HG03354 (cell line): ENCODE measurements around the gene LAD1.

Source experiments
- ATAC-seq: cut with Tn5 transposase; IDR thresholded peaks from one replicate; pipeline ENCODE4 v1.9.1; 2021; ENCODE audit warnings: mild to moderate bottlenecking; ENCODE audit not compliant: unreplicated experiment, poor library complexity, severe bottlenecking

LAD1 gene

DNA sequence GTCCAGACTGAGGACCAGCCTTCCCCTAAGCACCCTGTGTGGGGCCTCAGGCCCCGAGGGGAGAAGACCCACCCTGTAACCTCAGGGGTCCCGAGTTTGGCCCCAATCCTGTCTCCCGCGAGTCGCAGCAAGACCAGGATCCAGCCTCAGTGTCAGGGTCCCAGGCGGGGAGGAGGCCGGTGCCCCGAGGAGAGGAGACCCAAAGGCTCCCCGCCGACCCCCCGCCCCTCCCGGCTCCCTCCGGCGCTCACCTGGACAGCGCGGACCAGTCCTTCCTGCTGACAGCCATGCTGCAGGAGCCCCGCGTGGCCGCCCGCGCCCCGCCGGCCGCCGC, at the start of gene LAD1:
Gene LAD1, minus strand, starts transcription at position 307 of the 334 bp plus-strand sequence. Its CDS starts 18 bp downstream, at position 289.
- no peak for ATAC-seq

DNA sequence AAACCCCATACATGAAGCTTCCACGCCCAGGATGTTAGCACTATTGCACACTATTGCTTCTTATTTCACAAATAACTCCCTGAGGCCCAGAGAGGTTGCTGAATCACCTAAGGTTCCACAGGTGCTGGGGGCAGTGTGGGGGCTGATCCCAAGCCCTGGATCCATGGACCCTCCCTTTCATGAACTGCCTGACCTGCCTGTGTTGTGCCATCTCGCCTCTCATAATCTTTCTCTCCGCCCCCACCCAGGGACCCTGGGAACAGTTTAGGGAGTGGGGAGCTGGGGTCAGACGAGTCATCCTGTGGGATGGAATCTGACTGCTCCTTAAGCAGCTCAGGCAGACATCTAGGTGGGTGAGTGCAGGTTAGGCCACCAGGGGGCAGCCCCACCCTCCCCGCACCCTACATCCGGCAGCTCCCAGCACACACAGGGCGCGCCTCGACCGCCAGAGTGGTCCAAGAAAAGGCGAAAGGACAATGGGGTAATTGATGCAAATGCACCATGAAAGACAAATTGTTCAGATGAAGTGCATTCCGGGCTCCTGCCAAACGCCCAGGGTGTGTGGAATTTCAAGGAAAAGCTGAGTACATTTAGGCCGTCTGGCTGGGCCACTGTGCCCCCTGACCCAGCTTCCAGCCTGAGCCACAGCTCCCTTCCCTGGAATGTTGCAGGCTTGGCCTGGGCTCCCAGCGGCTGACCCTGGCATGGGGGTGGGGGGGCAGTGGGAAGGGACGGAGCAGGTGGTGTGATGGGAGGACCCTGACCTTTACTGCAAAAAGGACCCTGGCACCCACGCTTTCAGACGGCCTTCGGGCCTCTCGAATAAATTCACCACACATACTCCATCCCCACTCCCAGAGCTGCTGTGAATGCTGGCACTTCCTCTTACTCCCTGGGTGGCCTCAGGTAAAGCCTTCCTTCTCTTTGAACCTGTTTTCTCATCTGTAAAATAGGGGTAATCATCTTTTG, 49.1 kb upstream of the LAD1 start:
- ATAC-seq, result peak; percentile 91

- no peak for ATAC-seq
Measured at GRCh38 chr1:201445310-201445709, 46.2 kb upstream of the LAD1 start.

DNA sequence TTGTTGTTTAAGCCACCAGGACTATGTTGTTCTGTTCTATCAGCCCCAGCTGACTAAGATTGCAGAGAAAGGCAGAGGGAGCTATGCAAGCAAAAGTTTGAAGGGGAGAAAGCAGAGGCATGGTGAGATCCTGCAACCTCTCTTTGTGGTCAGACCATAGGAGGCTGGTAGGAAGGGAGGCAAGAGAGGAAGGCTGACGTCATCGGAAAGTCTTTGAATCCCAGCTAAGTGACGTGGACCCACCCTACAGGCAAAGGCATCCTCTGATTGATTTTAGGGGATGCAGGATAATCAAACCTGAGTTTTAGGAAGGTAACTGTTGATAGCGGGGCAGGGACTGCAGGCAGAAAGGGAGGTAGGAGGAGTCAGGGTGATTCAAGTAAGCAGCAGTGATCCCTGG, 45.7 kb upstream of the LAD1 start:
- ATAC-seq, result no peak

DNA sequence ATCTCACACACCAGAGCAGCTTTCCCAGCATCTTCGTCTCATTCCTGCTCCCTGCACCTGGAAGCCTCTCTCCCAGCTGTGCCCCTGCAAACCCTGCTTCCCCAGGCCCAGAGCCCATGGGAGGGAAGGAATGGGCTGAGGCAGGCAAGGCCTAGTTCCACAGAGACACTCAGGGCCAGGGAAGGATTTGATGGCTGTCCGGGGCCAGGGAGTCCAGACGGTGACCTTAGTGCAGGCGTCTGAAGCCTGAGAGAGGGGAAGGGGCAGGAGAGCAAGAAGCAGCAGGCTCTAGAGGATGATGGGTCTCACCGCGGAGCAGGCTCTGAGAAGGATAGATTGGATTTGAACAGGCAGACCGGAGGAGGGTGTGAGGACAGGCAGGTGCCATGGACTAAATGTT, 44.6 kb upstream of the LAD1 start:
- ATAC-seq, result no peak

DNA sequence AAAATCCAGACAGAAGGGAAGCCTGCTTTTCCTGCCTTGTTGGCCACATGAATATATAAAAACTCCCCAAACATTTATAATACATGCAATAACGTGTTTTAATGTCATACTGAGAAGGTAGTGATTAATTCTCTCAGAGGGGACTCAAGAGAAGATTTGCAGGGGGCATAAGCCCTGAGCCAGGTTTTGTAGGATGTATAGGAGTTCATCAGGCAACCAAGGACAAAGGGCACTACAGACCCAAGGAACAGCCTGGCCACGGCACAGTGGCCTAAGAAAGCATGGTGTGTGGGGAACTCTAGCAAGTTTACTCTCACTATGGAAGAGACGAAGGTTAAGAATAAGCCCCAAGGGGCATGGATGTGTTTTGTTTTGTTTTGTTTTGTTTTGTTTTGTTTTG, 37.8 kb upstream of the LAD1 start:
- no peak for ATAC-seq

DNA sequence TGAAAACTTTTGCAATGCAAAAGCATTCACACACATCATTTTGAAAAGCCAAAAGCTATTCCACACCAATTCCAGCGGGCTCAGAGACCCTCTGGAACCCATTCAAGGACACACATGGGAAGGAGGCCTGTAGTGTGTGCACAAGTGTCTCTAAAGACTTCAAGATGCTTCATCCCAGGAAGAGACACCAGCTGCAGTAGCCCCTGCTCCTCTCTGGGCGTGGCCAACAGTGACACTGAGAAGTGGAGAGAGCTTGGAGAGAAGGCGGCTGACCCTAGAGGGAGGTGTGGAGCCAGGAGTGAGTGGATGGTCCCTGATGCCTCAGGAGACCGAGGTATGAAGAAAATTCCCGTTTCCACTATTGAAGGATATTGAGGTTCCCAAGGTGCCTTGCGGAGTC, 37.3 kb upstream of the LAD1 start:
- no peak for ATAC-seq

DNA sequence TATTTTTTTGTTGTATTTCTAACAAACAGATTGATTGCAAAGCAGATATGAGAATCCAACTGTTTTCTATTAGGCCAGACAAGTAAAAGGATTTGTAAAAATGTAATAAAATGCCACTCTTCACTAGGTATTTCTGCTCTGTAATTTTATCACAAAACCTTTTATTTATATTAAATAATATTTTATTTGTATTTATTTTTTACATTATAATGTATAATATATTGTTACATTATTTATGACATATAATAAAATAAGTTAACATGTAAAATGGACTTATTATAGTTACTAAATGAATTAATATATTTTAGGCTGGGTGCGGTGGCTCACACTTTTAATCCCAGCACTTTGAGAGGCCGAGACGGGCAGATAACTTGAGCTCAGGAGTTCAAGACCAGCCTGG, 35.1 kb upstream of the LAD1 start:
- ATAC-seq, result no peak

DNA sequence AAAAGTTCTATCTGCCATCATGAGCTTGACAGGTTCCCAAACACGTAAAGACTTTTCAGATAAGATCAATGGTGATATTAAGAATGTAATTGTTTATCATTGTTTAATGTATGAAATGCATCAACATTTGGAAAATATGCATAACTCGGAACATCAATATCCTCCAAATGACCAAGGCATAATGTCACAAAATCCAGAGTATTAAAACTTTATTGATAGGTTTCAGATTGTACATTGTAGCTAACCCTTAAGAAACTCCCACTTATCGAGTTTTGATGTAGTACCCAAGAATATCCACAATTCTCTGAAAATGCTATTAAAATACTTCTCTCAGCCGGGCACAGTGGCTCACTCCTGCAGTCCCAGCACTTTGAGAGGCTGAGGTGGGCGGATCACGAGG, 34.5 kb upstream of the LAD1 start:
- no peak for ATAC-seq

DNA sequence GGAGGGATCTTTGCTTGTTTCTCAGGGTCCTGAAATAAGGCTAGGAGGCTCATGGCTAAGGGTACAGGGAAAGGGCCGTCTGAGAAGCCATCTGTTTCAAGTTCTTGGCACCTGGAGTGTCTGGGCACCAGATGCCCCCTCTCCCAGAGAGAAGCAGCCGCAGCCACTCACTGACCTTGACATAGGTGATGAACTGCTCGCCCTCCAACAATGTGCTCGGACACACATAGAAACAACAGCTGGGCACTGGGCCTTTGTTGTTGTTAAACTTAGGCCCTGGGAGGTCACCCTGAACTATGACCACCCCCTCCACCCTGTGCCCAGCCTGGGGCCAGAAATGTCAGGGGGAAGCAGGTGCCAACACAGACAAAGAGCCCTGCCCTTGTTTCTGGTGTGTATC, 31.7 kb upstream of the LAD1 start:
- no peak for ATAC-seq

- no peak for ATAC-seq
Measured at GRCh38 chr1:201429736-201430501, 30.8 kb upstream of the LAD1 start.

GRCh38 chr1:201427963-201428362, 28.8 kb upstream of the LAD1 start:
- ATAC-seq, result no peak

DNA sequence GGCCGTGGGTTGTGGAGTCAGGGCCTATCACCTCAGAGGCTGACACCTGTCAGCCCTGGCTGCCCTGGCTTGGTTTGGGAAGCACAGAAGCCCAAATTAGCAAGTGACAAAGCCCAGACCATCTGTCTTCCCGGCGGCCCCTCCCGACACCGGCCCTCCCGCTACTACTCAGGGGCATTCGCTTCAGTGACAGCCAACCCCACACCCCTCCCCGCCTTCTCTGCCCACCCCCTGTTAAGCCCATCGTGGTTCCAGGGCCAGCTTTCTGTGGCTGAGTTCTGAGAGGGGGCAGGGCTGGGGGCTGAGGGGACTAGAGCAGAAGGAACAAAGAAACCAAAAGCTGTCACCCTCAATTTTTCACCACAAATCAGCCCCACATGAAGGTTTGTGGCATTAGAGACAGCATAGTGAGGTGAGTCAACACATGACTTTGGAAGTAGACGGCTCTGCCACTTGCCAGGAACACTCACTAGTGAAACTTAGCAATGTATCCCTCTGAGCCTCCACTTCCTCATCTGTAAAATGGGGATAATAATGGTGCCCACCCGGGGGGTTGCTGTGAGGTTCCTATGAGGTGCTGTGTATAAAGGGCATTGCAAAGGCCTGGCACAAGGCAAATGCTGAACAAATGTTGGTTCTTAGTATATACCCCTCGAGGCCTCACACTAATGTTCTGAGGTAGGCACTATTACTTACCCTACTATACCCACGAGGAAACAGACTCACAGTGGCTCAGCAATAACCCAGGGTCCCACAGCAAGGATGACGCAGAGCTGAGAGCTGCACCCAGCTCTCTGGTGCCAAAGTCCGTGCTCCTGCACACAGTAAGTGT, 27.6 kb upstream of the LAD1 start:
- ATAC-seq, result no peak

DNA sequence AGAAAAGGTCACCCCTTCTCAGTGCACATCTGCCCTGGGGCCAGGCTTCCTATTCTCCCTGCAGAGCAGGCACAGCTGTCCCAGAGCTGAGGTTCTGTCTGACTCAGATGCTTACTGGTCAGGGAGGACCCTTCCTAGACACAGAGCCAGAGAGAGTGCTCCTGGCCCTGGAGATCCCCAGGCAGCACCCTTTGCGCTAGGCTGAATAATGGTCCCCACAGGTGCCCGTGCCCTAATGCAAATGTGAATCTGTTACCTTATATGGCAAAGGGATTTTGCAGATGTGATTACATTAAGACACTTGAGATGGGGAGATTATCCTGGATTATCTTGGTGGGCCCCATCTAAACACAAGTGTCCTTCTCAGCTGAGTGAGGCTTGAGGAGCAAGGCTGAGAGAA, 25.0 kb upstream of the LAD1 start:
- no peak for ATAC-seq

GRCh38 chr1:201423655-201424054, 24.5 kb upstream of the LAD1 start:
- no peak for ATAC-seq

DNA sequence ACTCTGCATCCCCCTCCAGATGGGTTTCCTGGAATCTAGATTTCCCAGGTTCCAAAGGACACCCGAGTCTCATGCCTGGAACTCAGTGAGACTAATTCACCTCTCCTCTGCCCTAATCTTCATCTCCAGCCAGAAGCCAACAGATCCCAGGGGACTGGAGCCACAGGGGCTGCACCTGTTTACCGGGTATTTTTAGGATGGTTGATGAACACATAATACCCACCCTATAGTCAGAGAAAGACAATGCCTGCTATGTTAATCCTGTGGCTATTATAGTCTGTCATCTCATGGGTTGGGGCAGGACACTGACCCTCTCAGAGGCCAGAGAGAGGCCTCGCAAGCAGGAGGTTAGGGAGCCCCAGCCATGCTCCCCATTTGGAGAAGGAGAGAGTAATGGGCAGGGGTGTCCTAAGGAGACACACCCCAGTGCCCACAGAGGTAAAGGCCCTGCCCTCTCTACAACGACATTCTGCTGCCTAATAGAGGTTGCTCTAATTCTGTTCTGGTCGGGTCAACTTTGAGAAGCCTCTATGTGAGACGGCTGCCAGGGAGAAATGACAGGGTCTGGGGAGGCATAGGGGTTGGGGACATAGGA, 23.4 kb upstream of the LAD1 start:
- no peak for ATAC-seq

DNA sequence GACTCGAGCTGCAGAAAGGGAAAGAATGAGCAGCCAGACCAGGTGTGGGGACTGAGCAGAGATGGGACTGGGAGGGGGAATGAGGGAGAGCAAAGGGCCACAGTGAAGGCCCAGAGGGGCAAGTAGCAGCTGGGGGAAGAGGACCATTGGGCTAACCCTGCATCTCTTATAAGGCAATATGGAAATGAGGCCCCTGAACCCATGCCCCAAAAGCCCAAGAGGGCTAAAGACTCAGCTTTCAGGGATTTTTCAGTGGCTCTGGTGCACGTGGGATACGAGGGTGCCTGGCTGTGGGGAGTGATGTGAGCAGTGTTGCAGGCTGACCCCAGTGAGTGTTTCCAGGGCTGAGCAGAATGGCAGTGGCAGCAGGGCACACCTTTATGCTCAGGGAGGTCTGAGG, 22.9 kb upstream of the LAD1 start:
- ATAC-seq, result no peak

DNA sequence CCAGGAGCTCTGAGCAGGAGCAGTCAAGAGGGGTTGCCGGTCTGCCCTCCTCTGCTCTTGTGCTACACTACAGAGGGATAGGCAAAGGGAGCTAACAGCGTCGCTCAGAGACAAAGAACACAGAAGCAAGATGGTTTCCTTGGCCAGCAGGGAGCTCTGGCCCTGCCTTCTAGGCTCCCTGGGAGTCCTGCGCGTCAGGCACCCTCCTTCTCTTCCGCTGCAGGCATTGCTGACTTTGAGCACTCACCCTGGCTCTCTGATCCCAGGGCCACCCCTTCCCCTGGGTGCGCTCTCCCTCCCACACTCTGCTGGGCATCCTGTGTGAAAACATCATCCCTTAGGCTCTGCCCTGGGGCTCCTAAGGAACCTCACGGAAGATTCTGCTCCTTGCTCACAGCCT, 21.9 kb upstream of the LAD1 start:
- ATAC-seq, result no peak

GRCh38 chr1:201420608-201421002, 21.5 kb upstream of the LAD1 start:
- ATAC-seq, result no peak
